ENCODE data around the gene CTNNA2. TPM values are rescaled to one million over a fixed set of nuclear protein-coding genes. Genes with fewer than 3 reads are reported as not detected.

Gene CTNNA2
- total and polyA plus RNA-seq, 12 donors = 0.09 to 0.57 (median 0.15) TPM; not detected in 9

- Histone ChIP-seq H3K9me3 (peaks cover 0 to 67% (median 12%) of the 10 kb centered on the region in 11 donors), H3K27me3 (no peaks in the 10 kb centered on the region), H3K36me3 (no peaks in the 10 kb centered on the region), H3K4me3 (no peak overlapping the region), H3K4me1 (no peaks in the 10 kb centered on the region), H3K27ac (no peak overlapping the region)
- no peak for ATAC-seq
- no peak for DNase-seq
- TF ChIP-seq CTCF (IDR thresholded peaks at IDR 0.05) = no peak
- intact Hi-C loops (cut with DNase I) = no loop called here
Measured at GRCh38 chr2:79554899-79555298, 42.0 kb downstream of the CTNNA2 start.

- DNase-seq (no peak), ATAC-seq (no peak)
- no peak overlapping the region for H3K27ac ChIP-seq
- H3K4me1 ChIP-seq = no peaks in the 10 kb centered on the region
- no peaks in the 10 kb centered on the region for H3K36me3 ChIP-seq
- intact Hi-C loops (cut with DNase I) = no loop called here
- no peak for TF ChIP-seq CTCF (IDR thresholded peaks at IDR 0.05)
- 82 to 86% methylated on average over 6 of the region's 6 CpGs for WGBS, 2 donors
- no peaks in the 10 kb centered on the region for H3K27me3 ChIP-seq
- no peak overlapping the region for H3K4me3 ChIP-seq
- H3K9me3 ChIP-seq = peaks cover 0 to 16% (median 0%) of the 10 kb centered on the region in 11 donors
Measured at GRCh38 chr2:79564065-79564464, 51.2 kb downstream of the CTNNA2 start.

- no peak overlapping the region for H3K27ac ChIP-seq
- no peak overlapping the region for H3K4me3 ChIP-seq
- TF ChIP-seq CTCF (IDR thresholded peaks at IDR 0.05) = no peak
- 65 to 67% methylated on average over 5 of the region's 5 CpGs for WGBS, 2 donors
- no peaks in the 10 kb centered on the region for H3K27me3 ChIP-seq
- no peaks in the 10 kb centered on the region for H3K4me1 ChIP-seq
- intact Hi-C loops (cut with DNase I) = no loop called here
- H3K36me3 ChIP-seq = no peaks in the 10 kb centered on the region
- ATAC-seq (no peak), DNase-seq (no peak)
- H3K9me3 ChIP-seq = peaks cover 0 to 6% (median 0%) of the 10 kb centered on the region in 11 donors
Measured at GRCh38 chr2:79569048-79569447, 56.2 kb downstream of the CTNNA2 start.

GRCh38 chr2:79573895-79574674, 61.2 kb downstream of the CTNNA2 start:
- Histone ChIP-seq H3K36me3 (no peaks in the 10 kb centered on the region), H3K4me3 (no peak overlapping the region), H3K4me1 (no peaks in the 10 kb centered on the region), H3K27me3 (no peaks in the 10 kb centered on the region), H3K27ac (no peak overlapping the region), H3K9me3 (peaks cover 0 to 4% (median 0%) of the 10 kb centered on the region in 11 donors)
- no peak for TF ChIP-seq CTCF (IDR thresholded peaks at IDR 0.05)
- no peak for ATAC-seq
- intact Hi-C loops (cut with DNase I) = no loop called here
- DNase-seq = no peak
- WGBS, 2 donors = 81 to 82% methylated on average over 6 of the region's 6 CpGs

Data from heart right ventricle (tissue), 16 donors.